GM19372 (cell line): ENCODE measurements around the gene CCDC13.
A peak's percentile ranks its signal among the peaks of the same experiment; 100 is the strongest.

Source experiments
- ATAC-seq: cut with Tn5 transposase; IDR thresholded peaks from one replicate; pipeline ENCODE4 v1.9.1; 2021; ENCODE audit warnings: mild to moderate bottlenecking, low read depth, moderate library complexity; ENCODE audit not compliant: unreplicated experiment

The CCDC13 gene

GRCh38 chr3:42801048-42801620 lies 28.1 kb upstream of the CCDC13 start:
- ATAC-seq, result no peak

DNA sequence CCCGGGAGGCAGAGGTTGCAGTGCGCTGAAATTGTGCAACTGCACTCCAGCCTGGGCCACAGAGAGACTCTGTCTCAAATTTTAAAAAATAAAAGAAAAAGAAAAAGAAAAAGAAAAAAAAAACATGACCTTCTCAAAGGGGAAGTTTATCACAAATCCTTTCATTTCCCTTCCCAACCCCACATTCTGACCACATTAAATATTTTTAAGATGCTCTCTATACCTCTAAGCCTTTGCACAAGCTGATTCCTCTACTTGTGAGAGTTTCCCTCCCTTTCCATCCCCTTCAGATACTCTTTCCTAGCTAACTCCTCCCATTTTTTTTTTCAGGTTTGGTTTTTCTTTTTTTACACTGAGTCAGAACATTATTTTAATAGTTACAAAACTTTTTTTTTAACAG lies 27.2 kb upstream of the CCDC13 start:
- ATAC-seq, result no peak

DNA sequence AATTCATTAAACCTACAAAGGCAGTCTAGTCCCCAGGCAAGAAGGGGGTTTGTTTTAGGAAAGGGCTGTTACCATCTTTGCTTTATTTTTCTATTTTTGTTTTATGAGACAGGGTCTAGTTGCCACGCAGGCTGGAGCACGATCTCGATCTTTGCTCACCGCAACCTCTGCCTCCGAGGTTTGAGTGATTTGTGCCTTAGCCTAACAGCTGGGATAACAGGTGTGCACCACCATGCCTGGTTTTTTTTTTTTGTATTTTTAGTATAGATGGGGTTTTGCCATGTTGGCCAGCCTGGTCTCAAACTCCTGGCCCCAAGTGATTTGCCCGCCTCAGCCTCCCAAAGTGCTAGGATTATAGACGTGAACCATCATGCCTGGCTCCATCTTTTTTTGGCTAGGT lies 26.3 kb upstream of the CCDC13 start:
- no peak for ATAC-seq

GRCh38 chr3:42796332-42796885 lies 23.4 kb upstream of the CCDC13 start:
- ATAC-seq, result no peak

GRCh38 chr3:42795621-42796181 lies 22.6 kb upstream of the CCDC13 start:
- ATAC-seq, result no peak

- ATAC-seq, result no peak
Measured at GRCh38 chr3:42790714-42791229, 17.7 kb upstream of the CCDC13 start.

GRCh38 chr3:42786631-42787030 lies 13.6 kb upstream of the CCDC13 start:
- ATAC-seq, result no peak

GRCh38 chr3:42786212-42786611 lies 13.2 kb upstream of the CCDC13 start:
- no peak for ATAC-seq

GRCh38 chr3:42780892-42781700 lies 8.0 kb upstream of the CCDC13 start:
- ATAC-seq, result no peak

GRCh38 chr3:42780398-42780797 lies 7.3 kb upstream of the CCDC13 start:
- no peak for ATAC-seq

DNA sequence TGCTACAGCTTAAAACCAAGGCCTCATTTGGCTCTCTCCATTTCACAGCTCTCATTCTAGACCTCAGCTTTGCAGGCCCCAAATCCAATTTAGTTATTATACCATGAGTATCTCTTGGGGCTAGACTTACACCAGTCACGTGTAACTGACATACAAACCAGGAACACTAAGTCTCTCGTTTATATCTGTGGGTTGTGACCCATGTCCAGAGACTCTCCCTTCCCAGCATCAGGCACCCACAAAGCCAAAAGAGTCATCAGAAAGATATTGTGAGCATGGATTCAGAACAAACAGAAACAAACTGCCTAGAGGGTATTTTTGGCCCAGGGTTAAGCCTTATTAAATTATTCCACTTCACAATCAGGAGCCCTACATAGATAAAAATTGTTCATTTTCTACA lies 5.6 kb upstream of the CCDC13 start:
- no peak for ATAC-seq

GRCh38 chr3:42773409-42773751 lies 327 bp upstream of the CCDC13 start:
- ATAC-seq, result peak; percentile 22

- ATAC-seq, result no peak
Measured at GRCh38 chr3:42771271-42771670, 1.8 kb downstream of the CCDC13 start.

GRCh38 chr3:42769477-42770131 lies 3.4 kb downstream of the CCDC13 start:
- ATAC-seq, result no peak

DNA sequence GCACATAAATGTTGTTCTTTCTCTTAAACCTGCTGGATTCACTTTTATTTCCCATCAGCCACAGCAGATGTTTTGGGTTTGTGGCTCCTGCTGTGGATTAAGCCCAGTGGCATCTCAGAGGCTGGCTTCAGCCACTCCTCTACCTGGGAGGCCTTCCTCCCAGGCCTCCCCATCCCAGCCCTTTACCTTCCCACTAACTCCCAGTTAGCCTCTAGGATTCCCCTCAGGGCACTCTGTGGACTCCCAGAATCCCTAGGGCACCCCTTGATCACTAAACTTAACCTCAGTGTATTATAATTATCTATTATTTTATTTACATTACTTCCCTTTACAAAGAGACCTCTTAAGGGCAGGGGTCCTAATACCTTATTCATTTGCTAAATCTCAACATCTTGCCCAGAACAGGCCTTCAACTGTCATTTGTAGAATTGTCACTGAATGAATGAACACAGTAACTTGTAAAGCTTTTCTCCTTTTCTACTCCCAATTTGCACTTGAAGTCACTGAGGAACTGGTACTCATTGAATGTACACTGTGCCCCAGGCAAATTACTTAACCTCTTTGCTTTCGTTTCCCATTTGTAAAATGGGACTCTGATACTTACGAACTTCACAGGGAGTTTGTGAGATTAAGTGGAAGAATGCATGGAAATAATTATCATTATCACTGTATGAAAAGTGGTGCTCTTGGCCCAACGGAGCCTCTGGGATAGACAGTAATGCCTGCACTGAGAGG lies 8.3 kb downstream of the CCDC13 start:
- no peak for ATAC-seq

DNA sequence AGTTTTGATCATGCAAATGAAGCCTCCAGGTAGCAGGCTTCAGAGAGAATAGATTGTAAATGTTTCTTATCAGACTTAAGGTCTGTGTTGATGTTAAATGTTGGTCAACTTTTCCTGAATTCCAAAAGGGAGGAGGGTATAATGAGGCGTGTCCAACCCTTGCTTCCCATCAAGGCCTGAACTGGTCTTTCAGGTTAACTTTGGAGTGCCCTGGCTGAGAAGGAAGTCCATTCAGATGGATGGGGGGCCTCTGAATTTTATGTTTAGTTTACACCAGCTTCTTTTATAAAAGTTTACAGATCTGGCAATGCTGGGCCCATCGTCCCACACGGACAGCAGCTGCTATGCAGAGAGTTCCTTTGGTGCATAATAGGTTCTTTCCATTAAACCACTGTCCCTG lies 8.9 kb downstream of the CCDC13 start:
- no peak for ATAC-seq

DNA sequence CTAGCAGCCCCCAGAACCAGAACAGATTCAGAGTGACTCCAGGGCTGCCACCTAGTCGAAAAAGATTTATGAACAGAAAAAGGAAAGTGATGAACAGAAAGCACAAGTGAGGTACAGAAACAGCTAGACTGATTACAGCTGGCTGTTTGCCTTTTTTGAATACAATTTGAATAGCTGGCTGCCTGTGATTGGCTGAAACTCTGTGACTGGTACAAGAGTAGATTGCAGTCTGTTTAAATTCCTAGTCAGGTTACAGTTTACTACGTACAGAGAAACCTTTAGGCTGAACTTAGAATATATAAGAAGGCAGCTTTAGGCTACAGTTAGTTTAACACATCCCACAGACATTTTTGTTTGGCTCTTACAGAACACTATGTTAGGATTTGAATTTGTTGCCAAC lies 10.0 kb downstream of the CCDC13 start:
- ATAC-seq, result no peak

GRCh38 chr3:42762046-42762724 lies 10.9 kb downstream of the CCDC13 start:
- ATAC-seq, result no peak

- no peak for ATAC-seq
Measured at GRCh38 chr3:42758126-42758525, 14.9 kb downstream of the CCDC13 start.

DNA sequence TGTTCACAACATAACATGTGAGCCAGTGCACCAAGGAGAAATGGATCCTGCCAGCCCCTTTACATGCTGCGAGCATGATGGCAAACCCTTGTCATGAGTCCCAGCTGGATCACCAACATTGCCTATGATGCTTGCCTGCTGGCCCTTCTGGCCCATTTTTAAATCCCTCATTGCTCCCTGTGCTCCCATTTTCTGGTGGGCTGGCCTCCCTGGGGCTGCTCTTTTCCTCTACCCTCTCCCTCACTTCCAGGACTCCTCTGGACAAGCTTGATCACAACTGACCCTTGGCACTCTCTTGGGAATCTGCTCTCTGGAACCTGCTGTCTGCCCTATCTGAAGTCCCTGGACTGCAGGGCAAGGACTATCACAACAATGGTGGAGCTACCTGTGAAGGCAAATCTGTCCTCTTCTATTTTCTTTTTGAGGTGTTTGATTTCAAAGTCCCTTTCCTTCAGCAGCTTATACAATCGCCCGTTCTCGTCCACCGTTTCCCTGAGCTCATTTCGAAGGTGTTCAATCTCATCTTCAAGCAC lies 16.3 kb downstream of the CCDC13 start:
- ATAC-seq, result no peak
